Caco-2 (cell line): ENCODE measurements around the gene RBL2. TPM values are rescaled to one million over a fixed set of nuclear protein-coding genes. Genes with fewer than 3 reads are reported as not detected.

Experiments used
- BruUV-seq: library from RNA; stranded (reverse); fragments of 400-500 nt; replicated peaks from 2 replicates; lab custom pipeline; 2021; lab: Mats Ljungman, UMichigan
- CTCF ChIA-PET: fragments of 300-600 bp; sonication (Branson Sonifier 250); formaldehyde crosslinking; loops from one replicate; lab custom pipeline; 2022; ENCODE audit warnings: antibody characterized with exemption; lab: Charles Lee
- POLR2A ChIA-PET: fragments of 300-600 bp; sonication (Branson Sonifier 250); formaldehyde crosslinking; loops from one replicate; lab custom pipeline; 2022; ENCODE audit warnings: antibody characterized with exemption; lab: Charles Lee
- DNase-seq, 2 experiments: peaks; one replicate each; pipeline versions ENCODE4 v3.0.0 to v3.0.0-alpha.2; 2020 to 2022
- H3K27me3 ChIP-seq: replicated peaks from 2 replicates; pipeline ENCODE4 v1.6.0; 2011; ENCODE audit warnings: low read length; ENCODE audit not compliant: control insufficient read depth, insufficient read depth
- H3K36me3 ChIP-seq: 2 replicates; pipeline ENCODE4 v1.5.1; 2011; ENCODE audit warnings: low read length; ENCODE audit not compliant: control insufficient read depth, insufficient read depth
- H3K4me1 ChIP-seq: fragments of 250-450 bp; sonication (Bioruptor Pico); 2 replicates; pipeline ENCODE4 v1.5.1; 2020; ENCODE audit warnings: mild to moderate bottlenecking
- H3K4me3 ChIP-seq: 2 replicates; pipeline ENCODE4 v1.5.1; 2011; ENCODE audit warnings: low read depth, mild to moderate bottlenecking, control low read depth, low read length
- H3K9me3 ChIP-seq: fragments of 250-450 bp; sonication (Bioruptor Pico); 2 replicates; pipeline ENCODE4 v1.5.1; 2020; ENCODE audit warnings: mild to moderate bottlenecking, moderate library complexity
- H3K27ac Mint-ChIP-seq: one replicate; pipeline ENCODE4 v1.8.0; 2022; ENCODE audit warnings: mixed read lengths; ENCODE audit not compliant: unreplicated experiment
- H3K27me3 Mint-ChIP-seq: one replicate; pipeline ENCODE4 v1.8.0; 2022; ENCODE audit warnings: mixed read lengths; ENCODE audit not compliant: insufficient read depth, unreplicated experiment
- H3K36me3 Mint-ChIP-seq: one replicate; pipeline ENCODE4 v1.8.0; 2022; ENCODE audit warnings: mild to moderate bottlenecking, mixed read lengths; ENCODE audit not compliant: insufficient read depth, unreplicated experiment
- H3K4me1 Mint-ChIP-seq: one replicate; pipeline ENCODE4 v1.8.0; 2022; ENCODE audit warnings: low read depth, mixed read lengths; ENCODE audit not compliant: unreplicated experiment
- H3K4me3 Mint-ChIP-seq: one replicate; pipeline ENCODE4 v1.8.0; 2022; ENCODE audit warnings: mild to moderate bottlenecking, moderate library complexity, mixed read lengths; ENCODE audit not compliant: unreplicated experiment
- H3K9me3 Mint-ChIP-seq: one replicate; pipeline ENCODE4 v1.8.0; 2022; ENCODE audit warnings: mixed read lengths; ENCODE audit not compliant: unreplicated experiment
- CTCF ChIP-seq, 2 experiments: fragments of 200-600 bp in 1 of 2; IDR thresholded peaks; 1 replicate in 1 of 2; 2 replicates in 1 of 2; pipeline versions ENCODE4 v1.5.1 to v1.8.0; 2011 to 2022; ENCODE audit warnings: antibody characterized with exemption in 1 of 2, control low read depth in 1 of 2, inconsistent platforms in 1 of 2, low read depth in 1 of 2, low read length in 1 of 2, mild to moderate bottlenecking in 1 of 2, moderate library complexity in 1 of 2; ENCODE audit not compliant: insufficient read depth in 1 of 2, severe bottlenecking in 1 of 2, unreplicated experiment in 1 of 2
- intact Hi-C: fragments of 100-400 bp; cut with micrococcal nuclease; formaldehyde crosslinking; loops from one replicate; pipeline ENCODE4 v1.10.0; 2022; ENCODE audit not compliant: unreplicated experiment
- total RNA-seq: library from RNA; stranded (reverse); gene quantifications from 2 replicates; pipeline ENCODE4 v1.2.3, GENCODE V29; 2022

The RBL2 gene
- total RNA-seq, 1 experiment from 2014 or later: 55.3 TPM

DNA sequence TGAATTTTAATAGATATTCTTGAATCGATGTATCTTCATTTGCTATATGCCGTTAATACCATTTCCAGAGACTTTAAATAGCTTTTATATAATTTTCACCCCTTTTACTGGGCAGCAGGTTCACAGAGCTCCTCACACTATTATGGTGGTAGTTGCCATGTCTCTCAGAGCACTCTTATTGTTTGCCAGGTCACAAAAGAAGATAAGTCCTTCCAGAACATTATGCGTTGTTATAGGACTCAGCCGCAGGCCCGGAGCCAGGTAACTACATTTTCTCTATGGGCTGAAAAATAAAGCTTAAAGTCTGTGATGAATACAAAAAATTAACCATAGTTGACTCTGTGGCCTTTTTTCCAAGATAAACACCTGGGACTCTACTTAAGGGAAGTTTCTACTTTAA lies 44.7 kb downstream of the RBL2 start:
- Histone ChIP-seq H3K9me3 (no peaks in the 10 kb centered on the region), H3K4me3 (no peak overlapping the region), H3K4me1 (no peaks in the 10 kb centered on the region), H3K36me3 (peaks cover 4% of the 10 kb centered on the region), H3K27me3 (no peaks in the 10 kb centered on the region)
- intact Hi-C loops: no loop called here
- H3K9me3 Mint-ChIP-seq: no peaks in the 10 kb centered on the region
- TF ChIP-seq CTCF (IDR thresholded peaks at IDR 0.05; ENCODE audit: insufficient read depth in 1 of 2, low read depth in 1 of 2, low read length in 1 of 2, severe bottlenecking in 1 of 2, unreplicated experiment in 1 of 2): no peak
- H3K4me1 Mint-ChIP-seq: no peaks in the 10 kb centered on the region
- H3K27me3 Mint-ChIP-seq: no peaks in the 10 kb centered on the region
- no peak overlapping the region for H3K27ac Mint-ChIP-seq
- peaks cover 65% of the 10 kb centered on the region for H3K36me3 Mint-ChIP-seq
- no peak overlapping the region for H3K4me3 Mint-ChIP-seq
- DNase-seq: no peak
- no TSS peak for BruUV-seq
- POLR2A ChIA-PET: no interaction called here
- CTCF ChIA-PET: no interaction called here

GRCh38 chr16:53480394-53480793 lies 46.1 kb downstream of the RBL2 start:
- Histone ChIP-seq H3K9me3 (no peaks in the 10 kb centered on the region), H3K4me3 (no peak overlapping the region), H3K4me1 (no peaks in the 10 kb centered on the region), H3K36me3 (peaks cover 4% of the 10 kb centered on the region), H3K27me3 (no peaks in the 10 kb centered on the region)
- no peak for DNase-seq
- Mint-ChIP-seq H3K4me1 (no peaks in the 10 kb centered on the region), H3K27me3 (no peaks in the 10 kb centered on the region), H3K9me3 (no peaks in the 10 kb centered on the region), H3K27ac (no peak overlapping the region), H3K36me3 (peaks cover 79% of the 10 kb centered on the region), H3K4me3 (no peak overlapping the region)
- TF ChIP-seq CTCF (IDR thresholded peaks at IDR 0.05; ENCODE audit: insufficient read depth in 1 of 2, low read depth in 1 of 2, low read length in 1 of 2, severe bottlenecking in 1 of 2, unreplicated experiment in 1 of 2): no peak
- intact Hi-C loops: no loop called here
- BruUV-seq: no TSS peak
- ChIA-PET POLR2A (interaction anchor here (0.6 kb wide), 1 partner anchor 923 kb away, joined by 3 read pairs; no protein-coding TSS in a partner anchor), CTCF (no interaction called here)

DNA sequence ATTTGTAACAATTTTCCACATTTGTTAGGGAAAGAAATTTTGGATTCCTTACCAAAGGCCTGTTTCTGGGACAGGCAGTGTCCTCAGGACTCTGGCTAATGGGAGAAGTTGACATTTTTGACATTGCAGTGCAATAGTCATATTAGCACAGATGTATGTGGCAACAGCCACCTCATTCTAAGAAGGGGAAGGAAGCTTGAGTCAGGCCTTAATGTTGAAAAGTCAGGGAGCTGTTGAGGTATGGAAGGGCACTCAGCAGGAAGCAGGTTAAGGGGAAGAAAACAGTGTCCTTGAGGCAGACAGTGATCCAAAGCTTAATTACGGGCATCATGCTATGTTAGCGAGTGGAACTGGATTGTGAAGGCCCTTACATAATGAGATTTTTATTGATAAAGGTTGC lies 47.9 kb downstream of the RBL2 start:
- H3K4me1 ChIP-seq: no peaks in the 10 kb centered on the region
- H3K9me3 ChIP-seq: no peaks in the 10 kb centered on the region; the same call in 1 of the 2 replicates
- peaks cover 8% of the 10 kb centered on the region for H3K36me3 ChIP-seq
- Mint-ChIP-seq H3K9me3 (peaks cover 9% of the 10 kb centered on the region), H3K4me1 (no peaks in the 10 kb centered on the region), H3K27ac (peak overlapping the region; percentile 52), H3K27me3 (no peaks in the 10 kb centered on the region), H3K4me3 (no peak overlapping the region), H3K36me3 (peaks cover 84% of the 10 kb centered on the region)
- no peak overlapping the region for H3K4me3 ChIP-seq
- no TSS peak for BruUV-seq
- intact Hi-C loops: no loop called here
- ChIA-PET POLR2A (interaction anchor here (1.2 kb wide), 1 partner anchor 19 kb away, joined by 3 read pairs; no protein-coding TSS in a partner anchor), CTCF (no interaction called here)
- no peak for DNase-seq
- no peaks in the 10 kb centered on the region for H3K27me3 ChIP-seq
- no peak for TF ChIP-seq CTCF (IDR thresholded peaks at IDR 0.05; ENCODE audit: insufficient read depth in 1 of 2, low read depth in 1 of 2, low read length in 1 of 2, severe bottlenecking in 1 of 2, unreplicated experiment in 1 of 2)
